Peyer's patch (tissue), 4 donors: Measurements from ENCODE around the gene NFASC.

Experiments
- CTCF ChIP-seq, 6 experiments: fragments of 450-650 bp in 4 of 6; fragments of 200-600 bp in 2 of 6; sonication (generic) in 1 of 6; IDR thresholded peaks; one replicate each; pipeline ENCODE4 v1.5.1; 2017 to 2019; ENCODE audit warnings: antibody characterized with exemption in 6 of 6, mild to moderate bottlenecking in 3 of 6, moderate library complexity in 1 of 6
- POLR2A ChIP-seq, 2 donors: fragments of 450-650 bp; IDR thresholded peaks; one replicate each; pipeline ENCODE4 v1.5.1; 2017; ENCODE audit warnings: antibody characterized with exemption in 2 of 2, mild to moderate bottlenecking in 2 of 2, moderate library complexity in 2 of 2

DNA sequence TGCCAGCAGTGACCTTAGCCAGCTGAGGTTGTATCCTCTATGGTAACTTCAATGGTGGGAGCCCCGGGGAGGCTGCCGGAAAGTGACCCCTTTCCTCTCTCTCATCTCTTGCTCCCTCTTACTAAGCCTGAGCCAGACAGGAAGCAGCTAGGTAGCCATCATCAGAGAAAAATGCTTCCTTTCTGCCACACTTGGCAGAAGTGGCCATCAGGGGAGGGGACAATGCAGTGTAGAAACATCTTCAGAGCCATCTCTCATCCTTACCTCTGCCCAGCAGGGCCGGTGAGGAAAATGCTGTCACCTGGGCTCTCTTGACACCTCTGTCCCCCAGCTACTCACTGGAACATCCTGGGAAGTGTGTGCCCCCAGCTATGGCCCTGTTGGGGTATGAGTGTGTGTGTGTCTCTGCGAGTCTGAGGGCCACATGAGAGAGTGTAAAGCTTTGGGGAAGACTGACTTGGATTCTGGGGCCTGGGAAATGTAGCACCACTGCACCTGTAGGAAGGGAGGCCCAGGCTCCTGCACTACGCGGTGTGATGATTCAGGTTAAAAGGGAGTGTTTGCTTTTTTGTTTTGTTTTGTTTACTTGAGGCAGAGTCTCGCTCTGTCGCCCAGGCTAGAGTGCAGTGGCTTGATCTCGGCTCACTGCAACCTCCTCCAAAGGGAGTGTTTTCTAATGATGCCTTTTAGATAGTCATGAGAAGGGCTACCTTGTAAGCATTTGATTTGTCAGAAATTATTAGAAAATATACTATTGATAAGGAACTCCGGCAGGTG lies 123.6 kb downstream of the NFASC start:
- TF ChIP-seq CTCF (IDR thresholded peaks at IDR 0.05) = no peak
- TF ChIP-seq POLR2A (IDR thresholded peaks at IDR 0.05) = no peak
